ENCODE measurements around the gene PPM1L.

Gene PPM1L

GRCh38 chr3:161107311-161107710 lies 351.3 kb downstream of the PPM1L start:
- DNase-seq, result no peak

GRCh38 chr3:161108840-161109239 lies 352.8 kb downstream of the PPM1L start:
- no peak for DNase-seq

- DNase-seq, result no peak
Measured at GRCh38 chr3:161117646-161118045, 361.6 kb downstream of the PPM1L start.

GRCh38 chr3:161126495-161126894 lies 370.5 kb downstream of the PPM1L start:
- no peak for DNase-seq
